ENCODE results near the gene NCBP2L.

DNA sequence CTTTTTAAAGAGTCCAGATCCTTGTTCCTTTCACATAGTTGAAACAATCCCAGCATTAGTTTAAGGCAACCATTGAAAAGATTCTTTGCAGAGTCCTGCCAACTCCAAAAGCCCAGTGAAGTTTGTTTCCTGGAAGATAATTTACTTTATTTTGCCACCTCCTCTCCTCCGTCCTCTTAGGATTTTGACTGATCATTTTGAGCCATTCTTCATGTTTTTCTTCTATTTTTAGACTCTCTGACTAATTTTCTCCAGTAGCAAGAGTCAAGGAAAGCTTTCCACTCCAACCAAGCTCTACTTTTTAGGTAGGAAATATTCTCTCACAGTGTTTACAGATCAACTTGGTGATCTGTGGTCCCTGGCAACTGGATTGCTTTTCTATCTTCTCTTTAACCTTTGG lies 10.3 kb downstream of the NCBP2L start:
- TF ChIP-seq, protein P1, sequence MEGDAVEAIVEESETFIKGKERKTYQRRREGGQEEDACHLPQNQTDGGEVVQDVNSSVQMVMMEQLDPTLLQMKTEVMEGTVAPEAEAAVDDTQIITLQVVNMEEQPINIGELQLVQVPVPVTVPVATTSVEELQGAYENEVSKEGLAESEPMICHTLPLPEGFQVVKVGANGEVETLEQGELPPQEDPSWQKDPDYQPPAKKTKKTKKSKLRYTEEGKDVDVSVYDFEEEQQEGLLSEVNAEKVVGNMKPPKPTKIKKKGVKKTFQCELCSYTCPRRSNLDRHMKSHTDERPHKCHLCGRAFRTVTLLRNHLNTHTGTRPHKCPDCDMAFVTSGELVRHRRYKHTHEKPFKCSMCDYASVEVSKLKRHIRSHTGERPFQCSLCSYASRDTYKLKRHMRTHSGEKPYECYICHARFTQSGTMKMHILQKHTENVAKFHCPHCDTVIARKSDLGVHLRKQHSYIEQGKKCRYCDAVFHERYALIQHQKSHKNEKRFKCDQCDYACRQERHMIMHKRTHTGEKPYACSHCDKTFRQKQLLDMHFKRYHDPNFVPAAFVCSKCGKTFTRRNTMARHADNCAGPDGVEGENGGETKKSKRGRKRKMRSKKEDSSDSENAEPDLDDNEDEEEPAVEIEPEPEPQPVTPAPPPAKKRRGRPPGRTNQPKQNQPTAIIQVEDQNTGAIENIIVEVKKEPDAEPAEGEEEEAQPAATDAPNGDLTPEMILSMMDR (tag by site-specific recombination; IDR thresholded peaks at IDR 0.05), result no peak
- TF ChIP-seq ZNF24 (tag by site-specific recombination; IDR thresholded peaks at IDR 0.05) (no peak), ZBTB48 (tag by site-specific recombination; IDR thresholded peaks at IDR 0.05) (no peak), MYNN (tag by site-specific recombination; IDR thresholded peaks at IDR 0.05; ENCODE audit: borderline replicate concordance) (no peak), ZNF202 (tag by site-specific recombination; IDR thresholded peaks at IDR 0.05; ENCODE audit: borderline replicate concordance) (no peak), ZBTB20 (tag by site-specific recombination; IDR thresholded peaks at IDR 0.05) (no peak), ZNF501 (tag by site-specific recombination; IDR thresholded peaks at IDR 0.05) (no peak), ZNF10 (tag by site-specific recombination; IDR thresholded peaks at IDR 0.05) (no peak), YY1 (tag by site-specific recombination; IDR thresholded peaks at IDR 0.05) (no peak), ZNF785 (tag by site-specific recombination; IDR thresholded peaks at IDR 0.05) (no peak), ZNF138 (tag by site-specific recombination; IDR thresholded peaks at IDR 0.05; ENCODE audit: borderline replicate concordance) (no peak), ZNF2 (tag by site-specific recombination; IDR thresholded peaks at IDR 0.05) (no peak)
- TF ChIP-seq, protein P2, sequence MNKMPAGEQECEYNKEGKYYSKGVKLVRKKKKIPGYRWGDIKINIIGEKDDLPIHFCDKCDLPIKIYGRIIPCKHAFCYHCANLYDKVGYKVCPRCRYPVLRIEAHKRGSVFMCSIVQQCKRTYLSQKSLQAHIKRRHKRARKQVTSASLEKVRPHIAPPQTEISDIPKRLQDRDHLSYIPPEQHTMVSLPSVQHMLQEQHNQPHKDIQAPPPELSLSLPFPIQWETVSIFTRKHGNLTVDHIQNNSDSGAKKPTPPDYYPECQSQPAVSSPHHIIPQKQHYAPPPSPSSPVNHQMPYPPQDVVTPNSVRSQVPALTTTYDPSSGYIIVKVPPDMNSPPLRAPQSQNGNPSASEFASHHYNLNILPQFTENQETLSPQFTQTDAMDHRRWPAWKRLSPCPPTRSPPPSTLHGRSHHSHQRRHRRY (tag by site-specific recombination; IDR thresholded peaks at IDR 0.05), result no peak
- TF ChIP-seq, protein P3, sequence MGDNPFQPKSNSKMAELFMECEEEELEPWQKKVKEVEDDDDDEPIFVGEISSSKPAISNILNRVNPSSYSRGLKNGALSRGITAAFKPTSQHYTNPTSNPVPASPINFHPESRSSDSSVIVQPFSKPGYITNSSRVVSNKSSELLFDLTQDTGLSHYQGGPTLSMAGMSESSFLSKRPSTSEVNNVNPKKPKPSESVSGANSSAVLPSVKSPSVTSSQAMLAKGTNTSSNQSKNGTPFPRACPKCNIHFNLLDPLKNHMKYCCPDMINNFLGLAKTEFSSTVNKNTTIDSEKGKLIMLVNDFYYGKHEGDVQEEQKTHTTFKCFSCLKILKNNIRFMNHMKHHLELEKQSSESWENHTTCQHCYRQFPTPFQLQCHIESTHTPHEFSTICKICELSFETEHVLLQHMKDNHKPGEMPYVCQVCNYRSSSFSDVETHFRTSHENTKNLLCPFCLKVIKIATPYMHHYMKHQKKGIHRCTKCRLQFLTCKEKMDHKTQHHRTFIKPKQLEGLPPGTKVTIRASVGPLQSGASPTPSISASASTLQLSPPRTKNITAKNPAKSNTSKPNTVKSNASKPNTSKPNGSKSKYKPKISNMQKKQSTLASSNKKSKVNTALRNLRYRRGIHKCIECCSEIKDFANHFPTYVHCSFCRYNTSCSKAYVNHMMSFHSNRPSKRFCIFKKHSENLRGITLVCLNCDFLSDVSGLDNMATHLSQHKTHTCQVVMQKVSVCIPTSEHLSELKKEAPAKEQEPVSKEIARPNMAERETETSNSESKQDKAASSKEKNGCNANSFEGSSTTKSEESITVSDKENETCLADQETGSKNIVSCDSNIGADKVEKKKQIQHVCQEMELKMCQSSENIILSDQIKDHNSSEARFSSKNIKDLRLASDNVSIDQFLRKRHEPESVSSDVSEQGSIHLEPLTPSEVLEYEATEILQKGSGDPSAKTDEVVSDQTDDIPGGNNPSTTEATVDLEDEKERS (tag by site-specific recombination; IDR thresholded peaks at IDR 0.05), result no peak
